WTC11 (cell line): ENCODE data around the gene OXT.

Experiments
- AFF4 ChIP-seq: sonication (generic); formaldehyde crosslinking; IDR thresholded peaks from 2 replicates; pipeline ENCODE4 v1.8.1; 2023; ENCODE audit warnings: mild to moderate bottlenecking, missing genetic modification reagents, borderline replicate concordance
- ATF1 ChIP-seq: sonication (generic); formaldehyde crosslinking; IDR thresholded peaks from 2 replicates; pipeline ENCODE4 v1.8.1; 2023; ENCODE audit warnings: mild to moderate bottlenecking, moderate library complexity, missing genetic modification reagents
- ATF3 ChIP-seq: sonication (generic); formaldehyde crosslinking; conservative IDR thresholded peaks from 2 replicates; pipeline ENCODE4 v1.8.1; 2022; ENCODE audit warnings: mild to moderate bottlenecking, missing genetic modification reagents
- CTCF ChIP-seq: fragments of 200-600 bp; IDR thresholded peaks from 2 replicates; pipeline ENCODE4 v1.8.0; 2022; ENCODE audit warnings: antibody characterized with exemption
- ELF4 ChIP-seq: sonication (generic); formaldehyde crosslinking; IDR thresholded peaks from 2 replicates; pipeline ENCODE4 v1.8.1; 2022; ENCODE audit warnings: low read depth, mild to moderate bottlenecking, moderate library complexity, missing genetic modification reagents
- ETV6 ChIP-seq: sonication (generic); formaldehyde crosslinking; IDR thresholded peaks from 2 replicates; pipeline ENCODE4 v1.8.1; 2022; ENCODE audit warnings: mild to moderate bottlenecking, missing genetic modification reagents
- IRF2 ChIP-seq: sonication (generic); formaldehyde crosslinking; IDR thresholded peaks from 2 replicates; pipeline ENCODE4 v1.8.0; 2022; ENCODE audit warnings: low read depth, missing genetic modification reagents, borderline replicate concordance
- NR2C2 ChIP-seq: sonication (generic); formaldehyde crosslinking; IDR thresholded peaks from 2 replicates; pipeline ENCODE4 v1.8.0; 2022; ENCODE audit warnings: mild to moderate bottlenecking, missing genetic modification reagents

- TF ChIP-seq NR2C2 (CRISPR knock-in tag) (no peak), CTCF (no peak), ATF1 (CRISPR knock-in tag) (no peak), ATF3 (no peak), ELF4 (CRISPR knock-in tag) (no peak), ETV6 (CRISPR knock-in tag) (no peak), IRF2 (CRISPR knock-in tag) (no peak), AFF4 (CRISPR knock-in tag) (no peak)
These were observed 13.6 kb downstream of the OXT start for GRCh38 chr20:3084986-3085360.
